Tibial nerve (tissue), 4 donors: ENCODE data around the gene ALOXE3. TPM values are rescaled to one million over a fixed set of nuclear protein-coding genes. Genes with fewer than 3 reads are reported as not detected.

ENCODE experiments used
- DNase-seq, 2 donors: peaks; one replicate each; pipeline ENCODE4 v3.0.0-alpha.2; 2019; ENCODE audit warnings: low spot score in 2 of 2
- H3K27ac ChIP-seq, 4 donors: fragments of 200-600 bp; sonication (generic) in 3 of 4; one replicate each; pipeline ENCODE4 v1.5.1; 2017 to 2019; ENCODE audit warnings: mild to moderate bottlenecking in 1 of 4
- H3K27me3 ChIP-seq, 2 donors: fragments of 200-600 bp; sonication (generic) in 1 of 2; one replicate each; pipeline versions ENCODE4 v1.5.1 to v1.6.0; 2017 to 2019
- H3K36me3 ChIP-seq, 3 donors: fragments of 200-600 bp; sonication (generic); one replicate each; pipeline ENCODE4 v1.5.1; 2018 to 2019
- H3K4me1 ChIP-seq, 4 donors: fragments of 200-600 bp; sonication (generic) in 3 of 4; one replicate each; pipeline ENCODE4 v1.5.1; 2017 to 2019
- H3K4me3 ChIP-seq, 4 donors: fragments of 200-600 bp; sonication (generic) in 3 of 4; one replicate each; pipeline ENCODE4 v1.5.1; 2017 to 2019; ENCODE audit warnings: mild to moderate bottlenecking in 1 of 4, moderate library complexity in 1 of 4
- H3K9me3 ChIP-seq, 4 donors: fragments of 200-600 bp; sonication (generic) in 3 of 4; one replicate each; pipeline ENCODE4 v1.5.1; 2017 to 2019
- EP300 ChIP-seq, 2 donors: sonication (generic); formaldehyde crosslinking; IDR thresholded peaks; one replicate each; pipeline ENCODE4 v1.6.1; 2017; ENCODE audit warnings: antibody characterized with exemption in 2 of 2, mild to moderate bottlenecking in 1 of 2
- POLR2A ChIP-seq, 2 donors: fragments of 450-650 bp; IDR thresholded peaks; one replicate each; pipeline ENCODE4 v1.6.1; 2017; ENCODE audit warnings: antibody characterized with exemption in 2 of 2, mild to moderate bottlenecking in 2 of 2, moderate library complexity in 2 of 2
- WGBS, 2 donors: methylation state at CpG; one replicate each; pipeline ENCODE4 v1.1.5; 2018; 5-methylcytosine and 5-hydroxymethylcytosine counted together
- total RNA-seq, 4 donors: library from RNA; depleted of rRNA; stranded (reverse); fragments of >200 nt; gene quantifications; one replicate each; pipeline ENCODE4 v1.1.0, GENCODE V29; 2016
- TF ChIP-seq, protein P1 (sequence below), 5 experiments: fragments of 200-600 bp in 3 of 5; fragments of 450-650 bp in 2 of 5; sonication (generic) in 3 of 5; IDR thresholded peaks; one replicate each; pipeline ENCODE4 v1.5.1; 2016 to 2019; ENCODE audit warnings: antibody characterized with exemption in 5 of 5, mild to moderate bottlenecking in 3 of 5, moderate library complexity in 2 of 5

ALOXE3 gene
- total RNA-seq, 4 donors from 2014 or later = not detected

DNA sequence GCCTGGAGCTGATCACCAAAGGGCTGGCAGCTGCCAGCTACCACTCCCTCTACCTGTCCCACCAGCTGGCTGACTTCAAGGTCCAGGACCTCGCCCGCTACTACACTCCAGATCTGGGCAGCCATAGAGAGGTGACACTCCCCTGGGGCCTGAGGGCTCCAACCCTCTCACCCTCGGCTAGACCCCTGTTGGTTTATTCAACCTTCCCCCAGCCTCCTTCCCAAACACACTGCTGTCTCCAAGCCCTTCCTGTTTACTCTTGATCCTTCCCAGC is 48.8 kb downstream of the ALOXE3 start:
- no peak for DNase-seq
- Histone ChIP-seq H3K9me3 (no peaks in the 10 kb centered on the region), H3K4me3 (no peak overlapping the region), H3K36me3 (no peaks in the 10 kb centered on the region), H3K4me1 (peaks cover 0 to 27% (median 13%) of the 10 kb centered on the region in 4 donors), H3K27ac (peak overlapping the region in 1 of 4 donors; percentile 7), H3K27me3 (peaks cover 0 to 47% of the 10 kb centered on the region in 2 donors)
- WGBS, 2 donors = 83 to 84% methylated on average over 3 of the region's 3 CpGs
- no peak for TF ChIP-seq EP300 (IDR thresholded peaks at IDR 0.05)
- TF ChIP-seq, protein P1, sequence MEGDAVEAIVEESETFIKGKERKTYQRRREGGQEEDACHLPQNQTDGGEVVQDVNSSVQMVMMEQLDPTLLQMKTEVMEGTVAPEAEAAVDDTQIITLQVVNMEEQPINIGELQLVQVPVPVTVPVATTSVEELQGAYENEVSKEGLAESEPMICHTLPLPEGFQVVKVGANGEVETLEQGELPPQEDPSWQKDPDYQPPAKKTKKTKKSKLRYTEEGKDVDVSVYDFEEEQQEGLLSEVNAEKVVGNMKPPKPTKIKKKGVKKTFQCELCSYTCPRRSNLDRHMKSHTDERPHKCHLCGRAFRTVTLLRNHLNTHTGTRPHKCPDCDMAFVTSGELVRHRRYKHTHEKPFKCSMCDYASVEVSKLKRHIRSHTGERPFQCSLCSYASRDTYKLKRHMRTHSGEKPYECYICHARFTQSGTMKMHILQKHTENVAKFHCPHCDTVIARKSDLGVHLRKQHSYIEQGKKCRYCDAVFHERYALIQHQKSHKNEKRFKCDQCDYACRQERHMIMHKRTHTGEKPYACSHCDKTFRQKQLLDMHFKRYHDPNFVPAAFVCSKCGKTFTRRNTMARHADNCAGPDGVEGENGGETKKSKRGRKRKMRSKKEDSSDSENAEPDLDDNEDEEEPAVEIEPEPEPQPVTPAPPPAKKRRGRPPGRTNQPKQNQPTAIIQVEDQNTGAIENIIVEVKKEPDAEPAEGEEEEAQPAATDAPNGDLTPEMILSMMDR (IDR thresholded peaks at IDR 0.05) = no peak

DNA sequence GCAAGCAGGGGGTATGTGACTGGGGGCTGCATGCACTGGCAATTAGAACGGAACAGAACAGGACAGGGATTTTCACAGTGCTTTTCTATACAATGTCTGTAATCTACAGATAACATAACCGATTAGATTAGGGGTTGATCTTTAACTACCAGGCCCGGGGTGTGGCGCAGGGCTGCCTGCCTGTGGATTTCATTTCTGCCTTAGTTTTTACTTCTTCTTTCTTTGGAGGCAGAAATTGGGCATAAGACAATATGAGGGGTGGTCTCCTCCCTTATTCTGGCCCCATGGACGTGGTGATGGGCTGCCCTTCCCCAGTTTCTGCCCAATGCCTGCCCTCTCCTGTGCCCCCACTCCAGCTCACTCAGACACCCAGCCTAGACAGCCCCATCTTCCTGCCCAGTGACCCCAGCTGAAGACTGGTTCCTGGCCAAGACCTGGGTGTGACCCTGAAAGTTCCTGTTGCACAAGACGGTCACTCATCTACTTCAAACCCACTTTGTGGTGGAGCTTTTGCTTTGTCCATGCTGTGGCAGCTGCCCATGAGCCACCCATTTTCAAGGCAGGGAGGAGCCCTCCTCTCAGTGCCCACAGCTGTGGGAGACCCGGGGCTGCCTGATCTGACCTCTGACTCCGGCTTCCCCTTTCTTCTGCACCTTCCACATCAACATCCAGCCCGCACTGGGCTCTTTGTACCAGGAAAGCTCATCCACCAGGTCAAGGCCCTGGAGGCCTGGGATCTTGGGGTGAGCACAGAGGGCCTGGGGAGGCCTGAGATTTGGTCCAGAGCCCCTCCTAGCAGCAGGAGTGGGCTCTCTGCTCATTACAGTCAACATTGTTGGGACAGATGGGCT is 49.4 kb downstream of the ALOXE3 start:
- TF ChIP-seq POLR2A (IDR thresholded peaks at IDR 0.05) = no peak
- peak in 1 of 2 donors; percentile 33 for TF ChIP-seq EP300 (IDR thresholded peaks at IDR 0.05)
- TF ChIP-seq, protein P1 (IDR thresholded peaks at IDR 0.05) = no peak
- 66% methylated on average over 9 of the region's 9 CpGs for WGBS, 2 donors
- Histone ChIP-seq H3K4me1 (peaks cover 0 to 22% (median 13%) of the 10 kb centered on the region in 4 donors), H3K27me3 (peaks cover 0 to 47% of the 10 kb centered on the region in 2 donors), H3K9me3 (no peaks in the 10 kb centered on the region), H3K4me3 (no peak overlapping the region), H3K36me3 (no peaks in the 10 kb centered on the region), H3K27ac (peak overlapping the region in 1 of 4 donors; percentile 7)
- DNase-seq = peak in 1 of 2 donors; percentile 8

DNA sequence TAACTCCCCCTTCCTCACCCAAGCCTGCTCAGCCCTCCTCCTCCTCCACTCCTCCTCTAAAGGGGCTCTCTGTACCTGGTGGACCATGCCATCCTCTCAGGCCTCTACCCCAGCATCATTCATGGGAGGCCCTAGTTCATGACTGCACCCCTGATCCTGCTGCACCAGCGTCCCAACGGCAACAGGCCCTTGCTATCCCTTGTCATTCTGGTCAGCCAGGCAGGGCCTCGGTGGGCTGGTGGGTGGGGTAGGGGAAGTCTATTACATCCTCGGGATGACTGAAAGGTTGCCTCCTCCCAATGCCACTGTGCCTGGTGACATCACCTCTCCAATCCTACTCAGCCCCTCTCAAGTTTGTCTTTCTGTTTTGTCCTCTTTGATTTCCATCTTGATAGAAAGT is 50.5 kb downstream of the ALOXE3 start:
- WGBS, 2 donors = 50 to 63% methylated on average over 4 of the region's 4 CpGs
- Histone ChIP-seq H3K27me3 (peaks cover 0 to 47% of the 10 kb centered on the region in 2 donors), H3K4me1 (peaks cover 0 to 14% (median 4%) of the 10 kb centered on the region in 4 donors), H3K36me3 (no peaks in the 10 kb centered on the region), H3K27ac (no peak overlapping the region), H3K4me3 (no peak overlapping the region), H3K9me3 (no peaks in the 10 kb centered on the region)
- TF ChIP-seq EP300 (IDR thresholded peaks at IDR 0.05) = no peak
- TF ChIP-seq POLR2A (IDR thresholded peaks at IDR 0.05) = no peak
- TF ChIP-seq, protein P1 (IDR thresholded peaks at IDR 0.05) = no peak
- no peak for DNase-seq

DNA sequence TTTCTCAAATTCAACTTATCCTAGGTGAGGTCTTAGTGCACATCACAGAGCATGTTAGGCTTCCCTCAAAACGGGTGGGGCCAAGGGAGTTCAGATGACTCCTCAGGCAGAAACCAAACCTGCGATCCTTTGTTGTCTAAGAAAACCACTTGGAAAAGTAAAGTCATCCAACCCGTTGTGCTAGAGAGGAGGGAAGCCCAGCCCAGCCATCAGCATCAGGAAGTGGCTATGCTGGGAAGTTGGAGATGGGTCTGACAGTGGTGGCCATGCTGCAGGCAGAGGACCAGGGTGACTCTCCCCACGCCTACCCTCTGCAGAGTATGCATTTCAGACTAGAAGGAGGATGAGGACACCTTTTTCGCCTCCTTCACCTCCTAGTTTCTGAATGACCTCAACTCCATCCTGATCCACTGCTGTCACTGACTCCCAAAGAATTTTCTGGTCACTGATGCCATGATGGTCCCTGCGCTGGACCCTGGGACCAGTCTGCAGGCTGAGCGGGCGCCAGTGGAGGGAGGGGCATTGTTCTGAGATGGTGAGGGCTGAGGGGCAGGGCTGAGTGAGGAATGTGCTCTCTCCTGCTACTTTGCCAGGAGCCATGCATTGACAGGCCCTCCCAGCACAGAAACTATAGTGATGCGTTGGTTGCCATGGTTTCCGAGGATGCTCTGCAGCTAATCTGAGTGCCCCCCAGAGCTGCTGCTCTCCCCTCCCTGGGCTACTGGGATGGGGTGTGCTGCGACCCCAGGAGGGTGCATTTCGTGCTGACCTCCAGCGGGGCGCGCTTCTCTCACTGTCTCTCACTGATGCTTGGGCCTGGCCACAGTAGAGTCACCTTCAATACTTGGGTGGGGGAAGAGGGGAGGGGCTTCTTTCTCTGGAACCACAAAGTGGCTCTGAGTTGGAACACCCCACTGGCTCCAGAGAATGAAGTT is 51.2 kb downstream of the ALOXE3 start:
- Histone ChIP-seq H3K27ac (no peak overlapping the region), H3K9me3 (no peaks in the 10 kb centered on the region), H3K4me1 (peaks cover 0 to 14% (median 0%) of the 10 kb centered on the region in 4 donors), H3K4me3 (no peak overlapping the region), H3K36me3 (no peaks in the 10 kb centered on the region), H3K27me3 (peaks cover 0 to 47% of the 10 kb centered on the region in 2 donors)
- DNase-seq = no peak
- WGBS, 2 donors = 60 to 62% methylated on average over 14 to 15 of the region's 15 CpGs
- TF ChIP-seq, protein P1 (IDR thresholded peaks at IDR 0.05) = no peak
- no peak for TF ChIP-seq POLR2A (IDR thresholded peaks at IDR 0.05)
